ENCODE measurements around the gene KPNA6.

GRCh38 chr1:32126770-32127169 lies 18.9 kb downstream of the KPNA6 start:
- no peak for TF ChIP-seq GABPA (IDR thresholded peaks at IDR 0.05; ENCODE audit: low read depth)
- TF ChIP-seq SIN3A (IDR thresholded peaks at IDR 0.05; ENCODE audit: borderline replicate concordance, low read depth, low read length), result no peak
- no peak for TF ChIP-seq EZH2phosphoT487 (IDR thresholded peaks at IDR 0.05; ENCODE audit: borderline replicate concordance, low read depth)
- no peak for TF ChIP-seq NFIC (IDR thresholded peaks at IDR 0.05; ENCODE audit: borderline replicate concordance)
- TF ChIP-seq USF1 (IDR thresholded peaks at IDR 0.05; ENCODE audit: borderline replicate concordance, low read depth), result no peak
- TF ChIP-seq SMC3 (IDR thresholded peaks at IDR 0.05; ENCODE audit: low read depth, low read length), result no peak
- no peak for TF ChIP-seq GATA2 (CRISPR knock-in tag; IDR thresholded peaks at IDR 0.05)
- TF ChIP-seq RAD21 (IDR thresholded peaks at IDR 0.05; ENCODE audit: low read length), result no peak
- no peak for TF ChIP-seq CTCF (IDR thresholded peaks at IDR 0.05)
- no peak for TF ChIP-seq TAF1 (IDR thresholded peaks at IDR 0.05; ENCODE audit: borderline replicate concordance, low read depth, low read length)
- no peak for TF ChIP-seq REST (IDR thresholded peaks at IDR 0.05; ENCODE audit: low read depth, low read length)
- no peak for TF ChIP-seq CHD2 (IDR thresholded peaks at IDR 0.05; ENCODE audit: low read length, partially characterized antibody)
- TF ChIP-seq FOXM1 (IDR thresholded peaks at IDR 0.05; ENCODE audit: low read depth), result no peak
- no peak for TF ChIP-seq POLR2AphosphoS5 (IDR thresholded peaks at IDR 0.05; ENCODE audit: low read depth, low read length)
